WI38 (cell line): ENCODE data around the gene AP3S2.

Experiments used
- H3K4me3 ChIP-seq: 2 replicates; pipeline ENCODE4 v1.5.1; 2011; ENCODE audit warnings: low read depth, mild to moderate bottlenecking, control low read depth, low read length
- CTCF ChIP-seq: IDR thresholded peaks from 2 replicates; pipeline ENCODE4 v1.5.1; 2012; ENCODE audit warnings: low read depth, mild to moderate bottlenecking, control low read depth, low read length

The AP3S2 gene

GRCh38 chr15:89780601-89781000 lies 113.2 kb downstream of the AP3S2 start:
- TF ChIP-seq CTCF, result no peak
- H3K4me3 ChIP-seq, result no peak overlapping the region
